ENCODE measurements around the gene SCAMP1. TPM values are rescaled to one million over a fixed set of nuclear protein-coding genes. Genes with fewer than 3 reads are reported as not detected.

SCAMP1 gene
- total and polyA plus RNA-seq, 2 of the 8 experiments (the other 6 are each of a cell fraction or from before 2014, with no cell fraction given), result 18.6 to 55.9 TPM

DNA sequence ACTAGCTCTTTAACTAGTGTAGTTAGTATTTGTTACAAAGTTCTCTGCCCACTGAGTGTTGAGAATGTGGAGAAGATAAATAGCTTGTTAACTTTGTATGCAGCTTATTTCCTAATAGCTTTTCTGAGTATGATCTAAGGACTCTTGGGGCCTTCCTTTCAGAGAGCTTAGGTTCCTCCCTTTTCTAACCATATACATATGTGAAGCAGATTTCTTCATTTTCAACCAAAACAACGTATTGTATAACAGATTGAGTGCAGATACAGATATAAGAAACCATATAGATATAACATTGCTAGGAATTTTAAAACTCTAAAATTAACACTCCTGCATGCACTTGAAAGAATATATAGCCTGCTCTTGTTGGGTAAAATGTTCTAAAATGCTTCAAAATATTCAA lies 70.4 kb downstream of the SCAMP1 start (continued):
- TF ChIP-seq, protein P1, sequence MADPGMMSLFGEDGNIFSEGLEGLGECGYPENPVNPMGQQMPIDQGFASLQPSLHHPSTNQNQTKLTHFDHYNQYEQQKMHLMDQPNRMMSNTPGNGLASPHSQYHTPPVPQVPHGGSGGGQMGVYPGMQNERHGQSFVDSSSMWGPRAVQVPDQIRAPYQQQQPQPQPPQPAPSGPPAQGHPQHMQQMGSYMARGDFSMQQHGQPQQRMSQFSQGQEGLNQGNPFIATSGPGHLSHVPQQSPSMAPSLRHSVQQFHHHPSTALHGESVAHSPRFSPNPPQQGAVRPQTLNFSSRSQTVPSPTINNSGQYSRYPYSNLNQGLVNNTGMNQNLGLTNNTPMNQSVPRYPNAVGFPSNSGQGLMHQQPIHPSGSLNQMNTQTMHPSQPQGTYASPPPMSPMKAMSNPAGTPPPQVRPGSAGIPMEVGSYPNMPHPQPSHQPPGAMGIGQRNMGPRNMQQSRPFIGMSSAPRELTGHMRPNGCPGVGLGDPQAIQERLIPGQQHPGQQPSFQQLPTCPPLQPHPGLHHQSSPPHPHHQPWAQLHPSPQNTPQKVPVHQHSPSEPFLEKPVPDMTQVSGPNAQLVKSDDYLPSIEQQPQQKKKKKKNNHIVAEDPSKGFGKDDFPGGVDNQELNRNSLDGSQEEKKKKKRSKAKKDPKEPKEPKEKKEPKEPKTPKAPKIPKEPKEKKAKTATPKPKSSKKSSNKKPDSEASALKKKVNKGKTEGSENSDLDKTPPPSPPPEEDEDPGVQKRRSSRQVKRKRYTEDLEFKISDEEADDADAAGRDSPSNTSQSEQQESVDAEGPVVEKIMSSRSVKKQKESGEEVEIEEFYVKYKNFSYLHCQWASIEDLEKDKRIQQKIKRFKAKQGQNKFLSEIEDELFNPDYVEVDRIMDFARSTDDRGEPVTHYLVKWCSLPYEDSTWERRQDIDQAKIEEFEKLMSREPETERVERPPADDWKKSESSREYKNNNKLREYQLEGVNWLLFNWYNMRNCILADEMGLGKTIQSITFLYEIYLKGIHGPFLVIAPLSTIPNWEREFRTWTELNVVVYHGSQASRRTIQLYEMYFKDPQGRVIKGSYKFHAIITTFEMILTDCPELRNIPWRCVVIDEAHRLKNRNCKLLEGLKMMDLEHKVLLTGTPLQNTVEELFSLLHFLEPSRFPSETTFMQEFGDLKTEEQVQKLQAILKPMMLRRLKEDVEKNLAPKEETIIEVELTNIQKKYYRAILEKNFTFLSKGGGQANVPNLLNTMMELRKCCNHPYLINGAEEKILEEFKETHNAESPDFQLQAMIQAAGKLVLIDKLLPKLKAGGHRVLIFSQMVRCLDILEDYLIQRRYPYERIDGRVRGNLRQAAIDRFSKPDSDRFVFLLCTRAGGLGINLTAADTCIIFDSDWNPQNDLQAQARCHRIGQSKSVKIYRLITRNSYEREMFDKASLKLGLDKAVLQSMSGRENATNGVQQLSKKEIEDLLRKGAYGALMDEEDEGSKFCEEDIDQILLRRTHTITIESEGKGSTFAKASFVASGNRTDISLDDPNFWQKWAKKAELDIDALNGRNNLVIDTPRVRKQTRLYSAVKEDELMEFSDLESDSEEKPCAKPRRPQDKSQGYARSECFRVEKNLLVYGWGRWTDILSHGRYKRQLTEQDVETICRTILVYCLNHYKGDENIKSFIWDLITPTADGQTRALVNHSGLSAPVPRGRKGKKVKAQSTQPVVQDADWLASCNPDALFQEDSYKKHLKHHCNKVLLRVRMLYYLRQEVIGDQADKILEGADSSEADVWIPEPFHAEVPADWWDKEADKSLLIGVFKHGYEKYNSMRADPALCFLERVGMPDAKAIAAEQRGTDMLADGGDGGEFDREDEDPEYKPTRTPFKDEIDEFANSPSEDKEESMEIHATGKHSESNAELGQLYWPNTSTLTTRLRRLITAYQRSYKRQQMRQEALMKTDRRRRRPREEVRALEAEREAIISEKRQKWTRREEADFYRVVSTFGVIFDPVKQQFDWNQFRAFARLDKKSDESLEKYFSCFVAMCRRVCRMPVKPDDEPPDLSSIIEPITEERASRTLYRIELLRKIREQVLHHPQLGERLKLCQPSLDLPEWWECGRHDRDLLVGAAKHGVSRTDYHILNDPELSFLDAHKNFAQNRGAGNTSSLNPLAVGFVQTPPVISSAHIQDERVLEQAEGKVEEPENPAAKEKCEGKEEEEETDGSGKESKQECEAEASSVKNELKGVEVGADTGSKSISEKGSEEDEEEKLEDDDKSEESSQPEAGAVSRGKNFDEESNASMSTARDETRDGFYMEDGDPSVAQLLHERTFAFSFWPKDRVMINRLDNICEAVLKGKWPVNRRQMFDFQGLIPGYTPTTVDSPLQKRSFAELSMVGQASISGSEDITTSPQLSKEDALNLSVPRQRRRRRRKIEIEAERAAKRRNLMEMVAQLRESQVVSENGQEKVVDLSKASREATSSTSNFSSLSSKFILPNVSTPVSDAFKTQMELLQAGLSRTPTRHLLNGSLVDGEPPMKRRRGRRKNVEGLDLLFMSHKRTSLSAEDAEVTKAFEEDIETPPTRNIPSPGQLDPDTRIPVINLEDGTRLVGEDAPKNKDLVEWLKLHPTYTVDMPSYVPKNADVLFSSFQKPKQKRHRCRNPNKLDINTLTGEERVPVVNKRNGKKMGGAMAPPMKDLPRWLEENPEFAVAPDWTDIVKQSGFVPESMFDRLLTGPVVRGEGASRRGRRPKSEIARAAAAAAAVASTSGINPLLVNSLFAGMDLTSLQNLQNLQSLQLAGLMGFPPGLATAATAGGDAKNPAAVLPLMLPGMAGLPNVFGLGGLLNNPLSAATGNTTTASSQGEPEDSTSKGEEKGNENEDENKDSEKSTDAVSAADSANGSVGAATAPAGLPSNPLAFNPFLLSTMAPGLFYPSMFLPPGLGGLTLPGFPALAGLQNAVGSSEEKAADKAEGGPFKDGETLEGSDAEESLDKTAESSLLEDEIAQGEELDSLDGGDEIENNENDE (IDR thresholded peaks at IDR 0.05; ENCODE audit: insufficient replicate concordance, low read length), result no peak
- no peak for TF ChIP-seq RNF2 (IDR thresholded peaks at IDR 0.05; ENCODE audit: borderline replicate concordance, low read depth, low read length, missing control alignments, poor library complexity, severe bottlenecking)
- TF ChIP-seq YY1 (IDR thresholded peaks at IDR 0.05; ENCODE audit: low read depth, low read length), result no peak
- TF ChIP-seq NRF1 (IDR thresholded peaks at IDR 0.05; ENCODE audit: low read depth, low read length), result no peak
- TF ChIP-seq EGR1 (IDR thresholded peaks at IDR 0.05; ENCODE audit: borderline replicate concordance, low read depth, low read length), result no peak
